ENCODE data around the gene MICAL2. TPM values are rescaled to one million over a fixed set of nuclear protein-coding genes. Genes with fewer than 3 reads are reported as not detected.

The MICAL2 gene
- total and polyA plus RNA-seq, 2 of the 8 experiments (the other 6 are each of a cell fraction or from before 2014, with no cell fraction given): 1.3 to 4.1 TPM

GRCh38 chr11:12298610-12299009 lies 188.2 kb downstream of the MICAL2 start (continued):
- TF ChIP-seq GABPA (IDR thresholded peaks at IDR 0.05; ENCODE audit: borderline replicate concordance, insufficient read depth, low read length): no peak
- no peak for TF ChIP-seq EGR1 (IDR thresholded peaks at IDR 0.05; ENCODE audit: borderline replicate concordance, low read depth, low read length)
- TF ChIP-seq POLR2AphosphoS5 (IDR thresholded peaks at IDR 0.05; ENCODE audit: low read depth, low read length): no peak
- TF ChIP-seq JUN (IDR thresholded peaks at IDR 0.05; ENCODE audit: low read depth, low read length): no peak
- TF ChIP-seq TBP (IDR thresholded peaks at IDR 0.05; ENCODE audit: low read depth, low read length): no peak
- no peak for TF ChIP-seq JUND (IDR thresholded peaks at IDR 0.05; ENCODE audit: low read length)

Measured in H1 (cell line).